Activated gamma-delta T cell treated with anti-CD3 and anti-CD28 coated beads, Interleukin-2, amount 50 U/mL, for 16 hours (primary cell): ENCODE data around the gene TXK.
A peak's percentile ranks its signal among the peaks of the same experiment; 100 is the strongest.

Experiments used
- DNase-seq: peaks from one replicate; pipeline ENCODE4 v3.0.0-alpha.2; 2020; ENCODE audit warnings: low read depth

TXK gene

GRCh38 chr4:48133669-48134068, 381 bp downstream of the TXK start:
- DNase-seq, result no peak

- no peak for DNase-seq
These were observed 2.3 kb downstream of the TXK start for GRCh38 chr4:48131736-48132135.

GRCh38 chr4:48130100-48130499, 4.0 kb downstream of the TXK start:
- DNase-seq, result no peak

- DNase-seq, result peak; percentile 39
These were observed 4.6 kb downstream of the TXK start for GRCh38 chr4:48129307-48130014.

- peak; percentile 65 for DNase-seq
These were observed 6.2 kb downstream of the TXK start for GRCh38 chr4:48127682-48128404.

- no peak for DNase-seq
These were observed 6.8 kb downstream of the TXK start for GRCh38 chr4:48127231-48127630.

- no peak for DNase-seq
These were observed 7.4 kb downstream of the TXK start for GRCh38 chr4:48126621-48127020.

GRCh38 chr4:48124870-48125269, 9.2 kb downstream of the TXK start:
- DNase-seq, result no peak

- no peak for DNase-seq
These were observed 11.3 kb downstream of the TXK start for GRCh38 chr4:48122756-48123155.

- no peak for DNase-seq
These were observed 12.9 kb downstream of the TXK start for GRCh38 chr4:48121180-48121579.

GRCh38 chr4:48120132-48120531, 13.9 kb downstream of the TXK start:
- no peak for DNase-seq

- DNase-seq, result no peak
These were observed 14.4 kb downstream of the TXK start for GRCh38 chr4:48119646-48120045.

- no peak for DNase-seq
These were observed 16.0 kb downstream of the TXK start for GRCh38 chr4:48118081-48118480.

GRCh38 chr4:48116582-48116981, 17.5 kb downstream of the TXK start:
- DNase-seq, result no peak

GRCh38 chr4:48114412-48114811, 19.6 kb downstream of the TXK start:
- no peak for DNase-seq

GRCh38 chr4:48112017-48112667, 21.9 kb downstream of the TXK start:
- no peak for DNase-seq

- no peak for DNase-seq
These were observed 23.5 kb downstream of the TXK start for GRCh38 chr4:48110452-48110978.

GRCh38 chr4:48109413-48110263, 24.4 kb downstream of the TXK start:
- DNase-seq, result no peak

- no peak for DNase-seq
These were observed 25.6 kb downstream of the TXK start for GRCh38 chr4:48108309-48109073.

GRCh38 chr4:48105230-48105629, 28.8 kb downstream of the TXK start:
- no peak for DNase-seq

GRCh38 chr4:48103483-48104139, 30.4 kb downstream of the TXK start:
- no peak for DNase-seq
